SU-DHL-6 (cell line): ENCODE results near the gene TMEM108.

ENCODE experiments used
- CTCF ChIP-seq: fragments of 200-600 bp; sonication (generic); IDR thresholded peaks from one replicate; pipeline ENCODE4 v1.5.1; 2017; ENCODE audit warnings: antibody characterized with exemption, mild to moderate bottlenecking, low read length, moderate library complexity; ENCODE audit not compliant: insufficient read depth, poor library complexity, severe bottlenecking
- EZH2phosphoT487 ChIP-seq: fragments of 200-600 bp; sonication (generic), shearing (Covaris generic); conservative IDR thresholded peaks from 2 replicates; pipeline ENCODE4 v1.6.1; 2018; ENCODE audit warnings: mild to moderate bottlenecking, antibody characterized with exemption, low read length, moderate library complexity, mixed read lengths

DNA sequence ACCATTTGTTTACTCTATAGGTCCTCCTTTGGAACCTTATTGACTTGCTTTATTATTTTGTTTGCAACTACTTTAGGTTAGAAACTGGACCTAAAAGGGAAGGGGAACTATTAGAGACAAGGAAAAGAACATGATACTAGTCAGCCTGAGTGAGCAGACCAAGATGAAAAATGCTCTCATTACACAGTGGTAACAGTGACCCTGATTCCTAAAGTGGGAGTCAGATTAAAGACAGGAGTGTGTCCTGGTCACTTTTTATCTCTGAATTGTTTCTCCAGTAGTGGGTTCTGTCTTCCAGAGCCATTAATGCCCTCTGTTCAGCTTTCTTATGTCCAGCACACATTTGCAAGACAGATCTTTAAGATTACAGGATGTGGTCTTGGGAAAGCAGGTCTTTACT lies 124.1 kb downstream of the TMEM108 start:
- TF ChIP-seq CTCF (no peak), EZH2phosphoT487 (no peak)
